Stimulated activated CD4-positive, alpha-beta T cell treated with anti-CD3 and anti-CD28 coated beads, Interleukin-2, amount 100 ng/mL, for 24 hours (primary cell): Measurements from ENCODE around the gene PPA1.
A peak's percentile ranks its signal among the peaks of the same experiment; 100 is the strongest.
"Not testable (repeated sequence)": the region's sequence is repeated elsewhere in the genome, so short reads cannot be mapped to it uniquely, and the experiment has no call there.

Experiments used
- DNase-seq, 2 donors: peaks; one replicate each; pipeline ENCODE4 v3.0.0-alpha.2; 2020

The PPA1 gene

GRCh38 chr10:70201105-70201504 lies 32.1 kb downstream of the PPA1 start:
- no peak for DNase-seq

GRCh38 chr10:70198696-70199466 lies 34.3 kb downstream of the PPA1 start:
- no peak for DNase-seq

GRCh38 chr10:70197235-70197945 lies 35.8 kb downstream of the PPA1 start:
- no peak for DNase-seq

GRCh38 chr10:70193391-70193844 lies 39.8 kb downstream of the PPA1 start:
- no peak for DNase-seq

- DNase-seq: no peak
These were observed 40.8 kb downstream of the PPA1 start for GRCh38 chr10:70192326-70192968.

- no peak for DNase-seq
These were observed 41.3 kb downstream of the PPA1 start for GRCh38 chr10:70191972-70192305.

- DNase-seq: no peak
These were observed 41.9 kb downstream of the PPA1 start for GRCh38 chr10:70191161-70191971.

- DNase-seq: no peak
These were observed 42.6 kb downstream of the PPA1 start for GRCh38 chr10:70190581-70190980.

- no peak for DNase-seq
These were observed 43.1 kb downstream of the PPA1 start for GRCh38 chr10:70190102-70190501.

GRCh38 chr10:70188768-70189167 lies 44.5 kb downstream of the PPA1 start:
- no peak for DNase-seq

- DNase-seq: no peak
These were observed 46.7 kb downstream of the PPA1 start for GRCh38 chr10:70186571-70186970.

GRCh38 chr10:70186090-70186489 lies 47.1 kb downstream of the PPA1 start:
- DNase-seq: no peak

GRCh38 chr10:70183304-70183703 lies 49.9 kb downstream of the PPA1 start:
- DNase-seq: no peak

GRCh38 chr10:70179209-70179608 lies 54.0 kb downstream of the PPA1 start:
- DNase-seq: not testable (repeated sequence)

GRCh38 chr10:70178139-70178725 lies 55.0 kb downstream of the PPA1 start:
- no peak for DNase-seq

GRCh38 chr10:70176441-70176840 lies 56.8 kb downstream of the PPA1 start:
- no peak for DNase-seq

GRCh38 chr10:70175516-70175915 lies 57.7 kb downstream of the PPA1 start:
- DNase-seq: no peak

GRCh38 chr10:70174058-70174741 lies 59.0 kb downstream of the PPA1 start:
- DNase-seq: peak in 1 of 2 donors; percentile 38

- peak in 1 of 2 donors; percentile 23 for DNase-seq
These were observed 63.4 kb downstream of the PPA1 start for GRCh38 chr10:70169649-70170364.

GRCh38 chr10:70169011-70169410 lies 64.2 kb downstream of the PPA1 start:
- DNase-seq: no peak

- DNase-seq: no peak
These were observed 66.0 kb downstream of the PPA1 start for GRCh38 chr10:70167246-70167645.
